Right lobe of liver (tissue), 4 donors: Measurements from ENCODE around the gene ADIPOR2.

Experiments
- POLR2A ChIP-seq: fragments of 450-650 bp; IDR thresholded peaks from one replicate; pipeline ENCODE4 v1.6.1; 2017; ENCODE audit warnings: antibody characterized with exemption, mild to moderate bottlenecking
- TF ChIP-seq, protein P1 (sequence below), 4 donors: fragments of 200-600 bp in 3 of 4; fragments of 450-650 bp in 1 of 4; IDR thresholded peaks; one replicate each; pipeline versions ENCODE4 v1.5.1 to v1.8.0; 2016 to 2022; ENCODE audit warnings: antibody characterized with exemption in 4 of 4, mild to moderate bottlenecking in 2 of 4
- donor health status: DM: no; HTN: no; CAD: no.
- donor health status: DM: no; HTN: no; CAD: no.
- donor health status: DM: no; HTN: yes; CAD: no.

- TF ChIP-seq, protein P1, sequence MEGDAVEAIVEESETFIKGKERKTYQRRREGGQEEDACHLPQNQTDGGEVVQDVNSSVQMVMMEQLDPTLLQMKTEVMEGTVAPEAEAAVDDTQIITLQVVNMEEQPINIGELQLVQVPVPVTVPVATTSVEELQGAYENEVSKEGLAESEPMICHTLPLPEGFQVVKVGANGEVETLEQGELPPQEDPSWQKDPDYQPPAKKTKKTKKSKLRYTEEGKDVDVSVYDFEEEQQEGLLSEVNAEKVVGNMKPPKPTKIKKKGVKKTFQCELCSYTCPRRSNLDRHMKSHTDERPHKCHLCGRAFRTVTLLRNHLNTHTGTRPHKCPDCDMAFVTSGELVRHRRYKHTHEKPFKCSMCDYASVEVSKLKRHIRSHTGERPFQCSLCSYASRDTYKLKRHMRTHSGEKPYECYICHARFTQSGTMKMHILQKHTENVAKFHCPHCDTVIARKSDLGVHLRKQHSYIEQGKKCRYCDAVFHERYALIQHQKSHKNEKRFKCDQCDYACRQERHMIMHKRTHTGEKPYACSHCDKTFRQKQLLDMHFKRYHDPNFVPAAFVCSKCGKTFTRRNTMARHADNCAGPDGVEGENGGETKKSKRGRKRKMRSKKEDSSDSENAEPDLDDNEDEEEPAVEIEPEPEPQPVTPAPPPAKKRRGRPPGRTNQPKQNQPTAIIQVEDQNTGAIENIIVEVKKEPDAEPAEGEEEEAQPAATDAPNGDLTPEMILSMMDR (IDR thresholded peaks at IDR 0.05), result no peak
- TF ChIP-seq POLR2A, result no peak
Measured at GRCh38 chr12:1811948-1812291, 121.0 kb downstream of the ADIPOR2 start.
